ENCODE measurements around the gene C1QBP.

Gene C1QBP

DNA sequence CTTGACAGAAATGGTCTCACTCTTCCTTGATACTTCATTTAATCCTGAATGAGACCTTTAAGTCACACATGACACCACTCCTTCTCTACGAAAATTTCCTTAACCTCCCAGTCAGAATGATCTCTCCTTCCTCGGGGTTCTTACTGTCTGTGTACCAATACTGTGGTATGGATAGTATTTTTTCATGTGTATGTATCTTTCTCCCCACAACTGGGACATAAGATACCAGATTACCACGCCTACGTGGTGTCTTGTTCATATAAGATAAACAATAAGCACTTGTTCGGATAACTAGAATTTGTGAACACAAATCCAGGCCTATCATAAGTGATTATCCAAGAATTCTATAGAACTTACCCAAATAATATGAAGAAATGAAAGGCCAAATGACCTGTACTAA is 30.8 kb downstream of the C1QBP start:
- TF ChIP-seq, protein P1, sequence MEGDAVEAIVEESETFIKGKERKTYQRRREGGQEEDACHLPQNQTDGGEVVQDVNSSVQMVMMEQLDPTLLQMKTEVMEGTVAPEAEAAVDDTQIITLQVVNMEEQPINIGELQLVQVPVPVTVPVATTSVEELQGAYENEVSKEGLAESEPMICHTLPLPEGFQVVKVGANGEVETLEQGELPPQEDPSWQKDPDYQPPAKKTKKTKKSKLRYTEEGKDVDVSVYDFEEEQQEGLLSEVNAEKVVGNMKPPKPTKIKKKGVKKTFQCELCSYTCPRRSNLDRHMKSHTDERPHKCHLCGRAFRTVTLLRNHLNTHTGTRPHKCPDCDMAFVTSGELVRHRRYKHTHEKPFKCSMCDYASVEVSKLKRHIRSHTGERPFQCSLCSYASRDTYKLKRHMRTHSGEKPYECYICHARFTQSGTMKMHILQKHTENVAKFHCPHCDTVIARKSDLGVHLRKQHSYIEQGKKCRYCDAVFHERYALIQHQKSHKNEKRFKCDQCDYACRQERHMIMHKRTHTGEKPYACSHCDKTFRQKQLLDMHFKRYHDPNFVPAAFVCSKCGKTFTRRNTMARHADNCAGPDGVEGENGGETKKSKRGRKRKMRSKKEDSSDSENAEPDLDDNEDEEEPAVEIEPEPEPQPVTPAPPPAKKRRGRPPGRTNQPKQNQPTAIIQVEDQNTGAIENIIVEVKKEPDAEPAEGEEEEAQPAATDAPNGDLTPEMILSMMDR (IDR thresholded peaks at IDR 0.05; ENCODE audit: low read length, missing control alignments): no peak
- H3K4me3 ChIP-seq (replicated peaks; ENCODE audit: low read depth, low read length): no peak overlapping the region
- no peak for DNase-seq (ENCODE audit: low read depth)

DNA sequence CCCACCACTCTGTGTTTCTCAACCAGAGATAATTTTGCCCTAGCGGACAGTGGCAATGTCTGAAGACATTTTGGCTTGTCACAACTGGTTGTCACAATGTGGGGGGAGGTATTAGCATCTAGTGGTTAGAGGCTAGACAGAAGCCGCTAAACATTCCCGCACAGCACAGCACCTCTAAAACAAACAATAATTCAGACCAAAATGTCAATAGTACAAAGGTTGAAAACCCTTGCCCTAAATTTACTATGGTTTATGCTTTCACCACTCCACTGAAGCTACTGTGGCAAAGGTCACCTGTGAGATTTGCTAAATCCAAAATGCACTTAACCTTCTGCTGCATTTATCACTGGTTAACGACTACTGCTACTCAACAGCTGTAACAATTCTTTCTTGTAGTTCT is 33.6 kb downstream of the C1QBP start:
- TF ChIP-seq, protein P1 (IDR thresholded peaks at IDR 0.05; ENCODE audit: low read length, missing control alignments): no peak
- DNase-seq (ENCODE audit: low read depth): no peak
- H3K4me3 ChIP-seq (replicated peaks; ENCODE audit: low read depth, low read length): no peak overlapping the region

DNA sequence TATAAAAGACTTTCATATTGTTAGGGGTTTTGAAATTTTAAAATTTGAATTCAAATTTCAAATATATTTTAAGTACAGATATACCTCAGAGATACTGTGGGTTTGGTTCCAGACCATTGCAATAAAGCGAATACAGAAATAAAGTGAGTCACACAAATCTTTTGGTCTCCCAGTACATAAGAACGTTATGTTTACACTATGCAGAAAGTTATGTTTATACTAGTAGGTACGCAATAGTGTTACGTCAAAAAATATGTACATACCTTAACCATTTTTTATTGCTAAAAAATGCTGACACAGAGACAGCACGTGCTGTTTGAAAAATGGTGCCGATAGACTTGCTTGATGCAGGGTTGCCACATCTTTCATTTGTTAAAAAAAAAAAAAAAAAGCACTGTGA is 39.2 kb downstream of the C1QBP start:
- H3K4me3 ChIP-seq (replicated peaks; ENCODE audit: low read depth, low read length): no peak overlapping the region
- TF ChIP-seq, protein P1 (IDR thresholded peaks at IDR 0.05; ENCODE audit: low read length, missing control alignments): no peak
- no peak for DNase-seq (ENCODE audit: low read depth)

DNA sequence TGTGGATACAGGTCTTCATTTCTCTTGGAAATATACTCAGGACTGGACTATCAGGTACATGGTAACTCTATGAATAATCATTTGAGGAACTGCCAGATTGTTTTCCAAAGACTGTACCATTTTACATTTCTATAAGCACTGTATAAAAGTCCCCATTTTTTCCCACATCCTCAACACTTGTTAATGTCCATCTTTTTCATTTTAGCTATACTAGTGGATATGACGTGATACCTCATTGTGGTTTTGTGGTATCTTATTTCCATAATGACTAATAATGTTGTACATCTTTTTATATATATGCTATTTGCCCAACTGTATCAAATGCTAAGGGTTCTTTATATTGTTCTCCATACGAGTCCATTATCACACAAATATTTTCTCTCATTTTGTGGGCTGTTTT is 42.3 kb downstream of the C1QBP start:
- TF ChIP-seq, protein P1 (IDR thresholded peaks at IDR 0.05; ENCODE audit: low read length, missing control alignments): no peak
- no peak for DNase-seq (ENCODE audit: low read depth)
- H3K4me3 ChIP-seq (replicated peaks; ENCODE audit: low read depth, low read length): no peak overlapping the region

DNA sequence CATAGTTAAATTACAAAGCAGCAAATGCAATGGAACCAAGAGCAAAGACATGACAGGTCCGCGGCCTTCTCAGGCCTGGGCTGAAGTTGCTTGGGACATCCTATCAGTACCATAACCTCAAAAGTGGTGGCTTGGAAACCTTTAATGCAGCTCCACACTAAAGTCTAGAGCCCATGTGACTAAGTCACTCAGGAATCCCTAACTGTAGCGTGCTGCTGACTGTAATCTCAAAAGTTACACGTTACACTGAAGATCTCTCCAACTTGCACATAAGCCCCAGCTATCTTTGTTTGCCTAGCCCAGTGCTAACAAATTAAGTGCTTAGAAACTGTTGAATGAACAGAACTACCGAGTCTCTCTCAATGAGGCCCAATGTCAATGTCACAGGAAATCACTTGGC is 47.3 kb downstream of the C1QBP start:
- DNase-seq (ENCODE audit: low read depth): no peak
- TF ChIP-seq, protein P1 (IDR thresholded peaks at IDR 0.05; ENCODE audit: low read length, missing control alignments): no peak
- H3K4me3 ChIP-seq (replicated peaks; ENCODE audit: low read depth, low read length): no peak overlapping the region
